ENCODE measurements around the gene PRR32.

- TF ChIP-seq CTCF (IDR thresholded peaks at IDR 0.05 in 4 of 5, conservative IDR thresholded peaks at IDR 0.05 in 1 of 5): no peak
- no peak for TF ChIP-seq POLR2A (IDR thresholded peaks at IDR 0.05)
Observed at GRCh38 chrX:126815806-126816205, 3.7 kb upstream of the PRR32 start.

Data from gastrocnemius medialis (tissue), 4 donors.